GM10266 (cell line): ENCODE data around the gene CYP27B1.

Experiments used
- DNase-seq: peaks from one replicate; pipeline ENCODE4 v3.0.0; 2012; ENCODE audit errors: extremely low spot score
- CTCF ChIP-seq: IDR thresholded peaks from 2 replicates; pipeline ENCODE4 v1.5.1; 2012; ENCODE audit warnings: mild to moderate bottlenecking, low read depth; ENCODE audit not compliant: control insufficient read depth, insufficient read depth; ENCODE audit errors: missing control alignments

CYP27B1 gene

GRCh38 chr12:57720606-57721595 is 46.0 kb downstream of the CYP27B1 start:
- no peak for TF ChIP-seq CTCF

GRCh38 chr12:57719777-57720605 is 46.9 kb downstream of the CYP27B1 start:
- TF ChIP-seq CTCF = no peak
- DNase-seq = no peak

More at GRCh38 chr12:57720606-57721595, 46.0 kb downstream of the CYP27B1 start:
- DNase-seq = no peak

- no peak for TF ChIP-seq CTCF
- DNase-seq = no peak
These were observed 48.0 kb downstream of the CYP27B1 start for GRCh38 chr12:57718641-57719528.

- TF ChIP-seq CTCF = no peak
- no peak for DNase-seq
These were observed 48.8 kb downstream of the CYP27B1 start for GRCh38 chr12:57717846-57718640.

- no peak for DNase-seq
- TF ChIP-seq CTCF = no peak
These were observed 49.7 kb downstream of the CYP27B1 start for GRCh38 chr12:57717131-57717530.

- TF ChIP-seq CTCF = no peak
- no peak for DNase-seq
These were observed 50.6 kb downstream of the CYP27B1 start for GRCh38 chr12:57716305-57716704.
